Measurements from ENCODE around the gene GLT6D1.

GLT6D1 gene

GRCh38 chr9:135586601-135587109 is 52.7 kb downstream of the GLT6D1 start:
- no peak overlapping the region for H3K4me2 ChIP-seq (ENCODE audit: low read length)
- no peaks in the 10 kb centered on the region for H3K27me3 ChIP-seq (ENCODE audit: control insufficient read depth, insufficient read depth, low read length)

GRCh38 chr9:135584934-135585333 is 54.4 kb downstream of the GLT6D1 start:
- no peaks in the 10 kb centered on the region for H3K27me3 ChIP-seq (ENCODE audit: control insufficient read depth, insufficient read depth, low read length)
- H3K4me3 ChIP-seq (ENCODE audit: low read depth, low read length), result no peak overlapping the region
- TF ChIP-seq CTCF (IDR thresholded peaks at IDR 0.05), result no peak
- no peaks in the 10 kb centered on the region for H3K4me1 ChIP-seq
- no peak overlapping the region for H3K4me2 ChIP-seq (ENCODE audit: low read length)
- no peaks in the 10 kb centered on the region for H3K79me2 ChIP-seq
- no peaks in the 10 kb centered on the region for H3K9me3 ChIP-seq (ENCODE audit: control insufficient read depth, low read length)
- H3K9ac ChIP-seq, result no peak overlapping the region
- H2AFZ ChIP-seq, result no peak overlapping the region
- H3K36me3 ChIP-seq (ENCODE audit: control insufficient read depth, insufficient read depth, low read length), result no peaks in the 10 kb centered on the region
- no peak overlapping the region for H3K27ac ChIP-seq

More at GRCh38 chr9:135586601-135587109, 52.7 kb downstream of the GLT6D1 start:
- Histone ChIP-seq H3K4me1 (no peaks in the 10 kb centered on the region), H3K36me3 (ENCODE audit: control insufficient read depth, insufficient read depth, low read length) (no peaks in the 10 kb centered on the region), H3K9me3 (ENCODE audit: control insufficient read depth, low read length) (no peaks in the 10 kb centered on the region), H3K9ac (no peak overlapping the region), H3K4me3 (ENCODE audit: low read depth, low read length) (no peak overlapping the region), H3K79me2 (no peaks in the 10 kb centered on the region), H3K27ac (no peak overlapping the region), H2AFZ (no peak overlapping the region)
- TF ChIP-seq CTCF (IDR thresholded peaks at IDR 0.05), result no peak

GRCh38 chr9:135584371-135584770 is 55.0 kb downstream of the GLT6D1 start:
- no peaks in the 10 kb centered on the region for H3K4me1 ChIP-seq
- no peak overlapping the region for H3K27ac ChIP-seq
- no peak for TF ChIP-seq CTCF (IDR thresholded peaks at IDR 0.05)
- H3K79me2 ChIP-seq, result no peaks in the 10 kb centered on the region
- H3K36me3 ChIP-seq (ENCODE audit: control insufficient read depth, insufficient read depth, low read length), result no peaks in the 10 kb centered on the region
- H3K9me3 ChIP-seq (ENCODE audit: control insufficient read depth, low read length), result no peaks in the 10 kb centered on the region
- no peak overlapping the region for H3K4me3 ChIP-seq (ENCODE audit: low read depth, low read length)
- no peaks in the 10 kb centered on the region for H3K27me3 ChIP-seq (ENCODE audit: control insufficient read depth, insufficient read depth, low read length)
- H3K4me2 ChIP-seq (ENCODE audit: low read length), result no peak overlapping the region
- no peak overlapping the region for H3K9ac ChIP-seq
- no peak overlapping the region for H2AFZ ChIP-seq

- no peak overlapping the region for H3K27ac ChIP-seq
- H3K79me2 ChIP-seq, result no peaks in the 10 kb centered on the region
- TF ChIP-seq CTCF (IDR thresholded peaks at IDR 0.05), result no peak
- H2AFZ ChIP-seq, result no peak overlapping the region
- no peaks in the 10 kb centered on the region for H3K36me3 ChIP-seq (ENCODE audit: control insufficient read depth, insufficient read depth, low read length)
- H3K27me3 ChIP-seq (ENCODE audit: control insufficient read depth, insufficient read depth, low read length), result no peaks in the 10 kb centered on the region
- H3K4me1 ChIP-seq, result no peaks in the 10 kb centered on the region
- H3K4me2 ChIP-seq (ENCODE audit: low read length), result no peak overlapping the region
- H3K9me3 ChIP-seq (ENCODE audit: control insufficient read depth, low read length), result no peaks in the 10 kb centered on the region
- H3K4me3 ChIP-seq (ENCODE audit: low read depth, low read length), result no peak overlapping the region
- H3K9ac ChIP-seq, result no peak overlapping the region
Measured at GRCh38 chr9:135583688-135584011, 55.7 kb downstream of the GLT6D1 start.

- no peaks in the 10 kb centered on the region for H3K36me3 ChIP-seq (ENCODE audit: control insufficient read depth, insufficient read depth, low read length)
- H3K4me3 ChIP-seq (ENCODE audit: low read depth, low read length), result no peak overlapping the region
- TF ChIP-seq CTCF (IDR thresholded peaks at IDR 0.05), result no peak
- no peaks in the 10 kb centered on the region for H3K27me3 ChIP-seq (ENCODE audit: control insufficient read depth, insufficient read depth, low read length)
- no peaks in the 10 kb centered on the region for H3K4me1 ChIP-seq
- H2AFZ ChIP-seq, result no peak overlapping the region
- H3K9me3 ChIP-seq (ENCODE audit: control insufficient read depth, low read length), result no peaks in the 10 kb centered on the region
- no peak overlapping the region for H3K27ac ChIP-seq
- H3K79me2 ChIP-seq, result no peaks in the 10 kb centered on the region
- no peak overlapping the region for H3K9ac ChIP-seq
- no peak overlapping the region for H3K4me2 ChIP-seq (ENCODE audit: low read length)
Measured at GRCh38 chr9:135582966-135583687, 56.2 kb downstream of the GLT6D1 start.
